Endometrium (tissue), 2 donors: ENCODE measurements around the gene CEP192.

Experiments
- FAIRE-seq: peaks from 2 replicates; lab custom pipeline; 2012; peaks lifted over from hg19 to GRCh38; lab: Jason Lieb, UNC
- donor health status: control.
- donor health status: control.

The CEP192 gene

GRCh38 chr18:13139885-13140450 lies 148.8 kb downstream of the CEP192 start:
- FAIRE-seq = no peak

- no peak for FAIRE-seq
Observed at GRCh38 chr18:13141209-13141608, 150.0 kb downstream of the CEP192 start.

GRCh38 chr18:13145636-13146190 lies 154.6 kb downstream of the CEP192 start:
- no peak for FAIRE-seq

GRCh38 chr18:13147130-13147529 lies 156.0 kb downstream of the CEP192 start:
- FAIRE-seq = no peak

- no peak for FAIRE-seq
Observed at GRCh38 chr18:13151656-13152055, 160.5 kb downstream of the CEP192 start.

- no peak for FAIRE-seq
Observed at GRCh38 chr18:13158428-13158827, 167.3 kb downstream of the CEP192 start.

- FAIRE-seq = no peak
Observed at GRCh38 chr18:13159579-13159978, 168.4 kb downstream of the CEP192 start.

- no peak for FAIRE-seq
Observed at GRCh38 chr18:13161276-13161899, 170.2 kb downstream of the CEP192 start.

GRCh38 chr18:13163167-13163927 lies 172.2 kb downstream of the CEP192 start:
- FAIRE-seq = no peak

- no peak for FAIRE-seq
Observed at GRCh38 chr18:13164406-13164805, 173.2 kb downstream of the CEP192 start.

- no peak for FAIRE-seq
Observed at GRCh38 chr18:13165636-13166423, 174.7 kb downstream of the CEP192 start.

GRCh38 chr18:13173578-13174145 lies 182.5 kb downstream of the CEP192 start:
- FAIRE-seq = no peak
